Neuronal stem cell (in vitro differentiated cells): ENCODE results near the gene CLCN2.
A peak's percentile ranks its signal among the peaks of the same experiment; 100 is the strongest.

Experiments
- DNase-seq: peaks from one replicate; pipeline ENCODE4 v3.0.0-alpha.2; 2013; ENCODE audit warnings: low spot score
- H2AFZ ChIP-seq: one replicate; pipeline ENCODE4 v1.6.1; 2013; ENCODE audit warnings: mild to moderate bottlenecking, low read length, inconsistent platforms
- H2AK5ac ChIP-seq: 2 replicates; pipeline ENCODE4 v1.6.1; 2013; ENCODE audit warnings: low read depth, mild to moderate bottlenecking, inconsistent platforms, low read length, moderate library complexity, mixed read lengths
- H2BK120ac ChIP-seq: 2 replicates; pipeline ENCODE4 v1.6.1; 2013; ENCODE audit warnings: low read depth, mild to moderate bottlenecking, inconsistent platforms, low read length, moderate library complexity, mixed read lengths
- H2BK12ac ChIP-seq: one replicate; pipeline ENCODE4 v1.6.1; 2013; ENCODE audit warnings: low read length, inconsistent platforms
- H2BK15ac ChIP-seq: 2 replicates; pipeline ENCODE4 v1.6.1; 2013; ENCODE audit warnings: mild to moderate bottlenecking, low read length, inconsistent platforms, mixed read lengths
- H2BK5ac ChIP-seq: one replicate; pipeline ENCODE4 v1.6.1; 2013; ENCODE audit warnings: inconsistent platforms, mild to moderate bottlenecking, low read length, moderate library complexity
- H3K14ac ChIP-seq: one replicate; pipeline ENCODE4 v1.6.1; 2013; ENCODE audit warnings: low read length, inconsistent platforms
- H3K18ac ChIP-seq: 2 replicates; pipeline ENCODE4 v1.6.1; 2013; ENCODE audit warnings: low read length, inconsistent platforms
- H3K23ac ChIP-seq: 2 replicates; pipeline ENCODE4 v1.6.1; 2013; ENCODE audit warnings: low read depth, mild to moderate bottlenecking, mixed read lengths, low read length, inconsistent platforms; ENCODE audit not compliant: poor library complexity
- H3K27ac ChIP-seq: replicated peaks from 3 replicates; pipeline ENCODE4 v1.5.1; 2013; ENCODE audit warnings: low read length, inconsistent platforms
- H3K27me3 ChIP-seq, 3 experiments: 2 replicates each; pipeline ENCODE4 v1.6.1; 2013; ENCODE audit warnings: low read length in 3 of 3, mild to moderate bottlenecking in 2 of 3, inconsistent platforms in 1 of 3, low read depth in 1 of 3, mixed read lengths in 1 of 3, moderate library complexity in 1 of 3; ENCODE audit not compliant: control insufficient read depth in 3 of 3, insufficient read depth in 3 of 3
- H3K36me3 ChIP-seq, 2 donors: replicated peaks in 1 of 2; 2 replicates each; pipeline ENCODE4 v1.6.1; 2013; ENCODE audit warnings: low read length in 2 of 2; ENCODE audit not compliant: control insufficient read depth in 2 of 2, insufficient read depth in 2 of 2
- H3K4ac ChIP-seq: 2 replicates; pipeline ENCODE4 v1.6.1; 2013; ENCODE audit warnings: inconsistent platforms, mild to moderate bottlenecking, low read length, moderate library complexity
- H3K4me1 ChIP-seq, 2 donors: 1 replicate in 1 of 2; 2 replicates in 1 of 2; pipeline ENCODE4 v1.6.1; 2013; ENCODE audit warnings: low read length in 2 of 2, low read depth in 1 of 2; ENCODE audit not compliant: control insufficient read depth in 2 of 2, insufficient read depth in 1 of 2
- H3K4me2 ChIP-seq: one replicate; pipeline ENCODE4 v1.6.1; 2013; ENCODE audit warnings: mild to moderate bottlenecking, low read length, inconsistent platforms; ENCODE audit not compliant: insufficient read depth, poor library complexity, severe bottlenecking
- H3K4me3 ChIP-seq, 2 donors: 2 replicates each; pipeline ENCODE4 v1.5.1; 2013; ENCODE audit warnings: low read length in 2 of 2, mild to moderate bottlenecking in 2 of 2, inconsistent platforms in 1 of 2, moderate library complexity in 1 of 2
- H3K79me1 ChIP-seq: one replicate; pipeline ENCODE4 v1.6.1; 2013; ENCODE audit warnings: low read depth, mild to moderate bottlenecking, inconsistent platforms, low read length, moderate library complexity
- H3K9ac ChIP-seq: one replicate; pipeline ENCODE4 v1.6.1; 2013; ENCODE audit warnings: mild to moderate bottlenecking, low read depth, low read length, inconsistent platforms; ENCODE audit not compliant: poor library complexity
- H3K9me3 ChIP-seq, 2 donors: replicated peaks in 1 of 2; 2 replicates each; pipeline versions ENCODE3 to v1.6.1; 2013; ENCODE audit warnings: low read length in 2 of 2, mild to moderate bottlenecking in 2 of 2, inconsistent platforms in 1 of 2, low read depth in 1 of 2, mixed read lengths in 1 of 2, moderate library complexity in 1 of 2; ENCODE audit not compliant: control insufficient read depth in 2 of 2, insufficient read depth in 1 of 2
- H4K8ac ChIP-seq: one replicate; pipeline ENCODE4 v1.6.1; 2013; ENCODE audit warnings: low read depth, mild to moderate bottlenecking, inconsistent platforms, low read length, moderate library complexity
- H4K91ac ChIP-seq: one replicate; pipeline ENCODE4 v1.6.1; 2013; ENCODE audit warnings: low read length, low read depth, mild to moderate bottlenecking, inconsistent platforms; ENCODE audit not compliant: poor library complexity
- WGBS, 2 donors: extraction: QIAGEN DNeasy Blood & Tissue Kit; methylation state at CpG; one replicate each; pipeline ENCODE4 v1.1.7; 2013; ENCODE audit warnings: missing lambda C conversion rate in 2 of 2, mixed read lengths in 1 of 2; ENCODE audit not compliant: insufficient read length in 2 of 2, insufficient replicate concordance in 1 of 2; ENCODE audit errors: extremely low coverage in 2 of 2; 5-methylcytosine and 5-hydroxymethylcytosine counted together

CLCN2 gene

DNA sequence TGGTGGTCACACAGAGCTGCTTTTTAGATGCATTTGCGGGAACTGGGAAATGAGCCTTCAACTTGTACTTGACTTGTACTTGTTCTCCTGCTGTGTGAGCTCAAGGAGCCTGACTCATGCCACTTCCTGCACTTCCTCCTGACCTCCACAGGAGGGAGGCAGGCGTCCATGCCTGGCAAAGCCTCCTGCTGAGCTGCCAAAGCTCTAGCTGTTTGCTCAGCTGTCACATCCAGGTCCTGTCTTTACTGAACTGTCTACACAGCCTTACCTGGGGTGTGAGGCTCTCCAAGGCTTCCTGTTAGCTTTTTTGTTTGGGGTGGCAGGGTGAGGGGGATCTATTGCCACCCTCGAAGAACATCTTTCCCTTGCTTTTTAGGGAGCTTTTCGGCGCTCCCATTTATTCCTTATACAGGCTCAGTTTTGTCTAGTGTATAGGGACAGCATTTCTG, 10.2 kb upstream of the CLCN2 start:
- Histone ChIP-seq H3K23ac (no peak overlapping the region), H3K27me3 (no peaks in the 10 kb centered on the region), H4K8ac (no peak overlapping the region), H3K18ac (no peak overlapping the region), H3K27ac (no peak overlapping the region), H3K9me3 (no peaks in the 10 kb centered on the region), H2AFZ (no peak overlapping the region), H3K4ac (no peak overlapping the region), H2AK5ac (no peak overlapping the region), H2BK5ac (no peak overlapping the region), H3K36me3 (peaks cover 19 to 49% of the 10 kb centered on the region in 2 donors), H3K14ac (no peak overlapping the region), H3K4me3 (no peak overlapping the region), H2BK12ac (no peak overlapping the region), H3K4me2 (no peak overlapping the region), H2BK15ac (no peak overlapping the region), H3K9ac (no peak overlapping the region), H4K91ac (no peak overlapping the region), H2BK120ac (no peak overlapping the region), H3K4me1 (peaks cover 7 to 9% of the 10 kb centered on the region in 2 donors), H3K79me1 (peaks cover 1% of the 10 kb centered on the region)
- no peak for DNase-seq
- WGBS, 2 donors, result no CpG with 5 or more reads among the region's 5 CpGs

DNA sequence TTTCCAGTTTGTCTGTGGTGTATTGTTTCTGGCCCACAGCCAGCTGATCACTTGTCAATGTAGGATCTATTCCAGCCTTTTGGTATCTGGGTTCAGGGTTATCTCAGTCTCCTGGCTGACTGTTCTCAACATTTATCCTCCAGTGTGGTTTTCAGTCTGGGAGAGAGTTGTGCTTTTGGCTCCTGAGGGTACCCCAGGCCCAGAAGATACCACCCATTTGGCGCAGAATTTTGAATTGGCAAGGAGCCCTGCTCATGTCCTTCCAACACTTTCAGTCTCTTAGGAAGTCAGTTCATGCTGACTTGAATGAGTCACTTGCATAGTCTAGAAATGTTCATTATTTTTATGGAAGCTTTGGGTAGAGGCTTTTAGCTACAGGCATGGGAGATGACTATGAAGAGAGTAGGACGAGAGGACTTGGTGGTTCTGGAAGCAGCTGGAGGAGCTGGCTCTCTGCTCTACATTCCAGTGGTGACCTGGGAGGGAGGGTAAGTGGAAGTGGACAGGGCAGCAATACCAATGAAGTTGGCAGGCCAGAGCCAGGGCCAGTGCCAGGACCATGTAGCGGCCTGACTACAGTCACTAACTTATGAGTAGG, 7.3 kb upstream of the CLCN2 start:
- Histone ChIP-seq H3K14ac (no peak overlapping the region), H4K91ac (no peak overlapping the region), H2BK15ac (no peak overlapping the region), H3K4ac (no peak overlapping the region), H3K9ac (no peak overlapping the region), H3K27me3 (no peaks in the 10 kb centered on the region), H2BK12ac (no peak overlapping the region), H3K18ac (no peak overlapping the region), H3K79me1 (peaks cover 4% of the 10 kb centered on the region), H3K4me1 (peaks cover 0 to 16% of the 10 kb centered on the region in 2 donors), H3K9me3 (no peaks in the 10 kb centered on the region), H3K23ac (no peak overlapping the region), H3K27ac (no peak overlapping the region), H4K8ac (no peak overlapping the region), H3K4me2 (no peak overlapping the region), H2BK5ac (no peak overlapping the region), H2AFZ (no peak overlapping the region), H2BK120ac (no peak overlapping the region), H3K4me3 (no peak overlapping the region), H2AK5ac (no peak overlapping the region), H3K36me3 (peaks cover 28 to 66% of the 10 kb centered on the region in 2 donors)
- no peak for DNase-seq
- WGBS, 2 donors, result no CpG with 5 or more reads among the region's 3 CpGs

DNA sequence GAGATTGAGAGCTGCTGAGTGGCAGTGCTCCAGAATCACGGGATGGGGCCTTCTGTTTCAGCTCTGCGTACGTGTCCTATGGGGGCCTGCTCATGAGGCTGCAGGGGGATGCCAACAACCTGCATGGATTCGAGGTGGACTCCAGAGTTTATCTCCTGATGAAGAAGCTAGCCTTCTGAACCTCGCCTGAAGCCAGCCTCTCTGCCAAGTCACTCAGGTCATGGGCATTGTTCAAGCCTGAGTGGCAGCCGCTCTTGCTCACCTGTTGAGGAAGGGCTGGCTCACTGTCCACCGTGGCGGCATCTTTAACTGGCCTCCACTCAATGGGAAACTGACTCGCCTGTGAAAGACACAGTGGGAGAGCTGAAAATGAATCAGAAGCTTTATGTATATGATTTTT, 6.7 kb upstream of the CLCN2 start:
- Histone ChIP-seq H3K27ac (no peak overlapping the region), H2AK5ac (no peak overlapping the region), H3K4me1 (peaks cover 0 to 18% of the 10 kb centered on the region in 2 donors), H2BK120ac (no peak overlapping the region), H2BK5ac (no peak overlapping the region), H2AFZ (no peak overlapping the region), H3K23ac (no peak overlapping the region), H3K36me3 (peaks cover 28 to 70% of the 10 kb centered on the region in 2 donors), H4K91ac (no peak overlapping the region), H3K79me1 (peaks cover 4% of the 10 kb centered on the region), H2BK12ac (no peak overlapping the region), H3K4me3 (no peak overlapping the region), H3K4me2 (no peak overlapping the region), H3K4ac (no peak overlapping the region), H3K27me3 (no peaks in the 10 kb centered on the region), H3K9ac (no peak overlapping the region), H4K8ac (no peak overlapping the region), H3K14ac (no peak overlapping the region), H3K9me3 (no peaks in the 10 kb centered on the region), H3K18ac (no peak overlapping the region), H2BK15ac (no peak overlapping the region)
- no peak for DNase-seq
- WGBS, 2 donors, result no CpG with 5 or more reads among the region's 9 CpGs

DNA sequence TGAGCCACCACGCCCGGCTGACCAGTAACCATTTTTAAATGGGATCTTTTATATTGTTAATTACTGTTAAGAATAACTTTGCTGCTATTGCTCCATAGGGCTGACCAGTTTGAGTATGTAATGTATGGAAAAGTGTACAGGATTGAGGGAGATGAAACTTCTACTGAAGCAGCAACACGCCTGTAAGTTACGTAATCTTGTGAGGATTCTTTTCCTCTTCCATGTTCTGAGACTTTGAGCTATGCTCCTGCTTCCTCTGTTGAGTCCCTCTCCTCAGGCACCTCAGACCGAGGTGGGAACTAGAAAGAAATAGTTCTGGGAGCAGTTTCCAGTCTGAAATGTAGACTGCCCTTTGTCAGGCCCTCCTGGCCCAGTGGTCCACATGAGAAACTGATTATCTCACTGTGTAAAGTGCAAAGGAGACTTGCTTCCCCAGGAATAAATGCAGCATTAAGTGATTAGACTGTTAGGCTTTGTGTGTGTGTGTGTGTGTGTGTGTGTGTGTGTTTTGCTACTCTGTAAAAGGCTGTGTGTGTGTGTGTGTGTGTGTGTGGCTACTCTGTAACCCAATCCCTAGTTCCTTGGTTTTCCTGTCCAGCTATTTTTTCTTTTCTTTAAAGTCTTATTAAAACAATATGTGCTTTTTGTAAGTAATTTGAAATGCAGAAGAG, 5.3 kb upstream of the CLCN2 start:
- Histone ChIP-seq H4K8ac (no peak overlapping the region), H3K9me3 (no peaks in the 10 kb centered on the region), H3K27ac (no peak overlapping the region), H3K23ac (no peak overlapping the region), H3K4me3 (no peak overlapping the region), H3K14ac (no peak overlapping the region), H2BK15ac (no peak overlapping the region), H4K91ac (no peak overlapping the region), H3K4me1 (peaks cover 0 to 15% of the 10 kb centered on the region in 2 donors), H2BK120ac (no peak overlapping the region), H2BK5ac (no peak overlapping the region), H2AFZ (no peak overlapping the region), H3K4me2 (no peak overlapping the region), H2BK12ac (no peak overlapping the region), H3K79me1 (peaks cover 8% of the 10 kb centered on the region), H3K9ac (peak overlapping the region; percentile 9), H3K4ac (no peak overlapping the region), H3K18ac (no peak overlapping the region), H3K36me3 (peaks cover 28 to 70% of the 10 kb centered on the region in 2 donors), H3K27me3 (no peaks in the 10 kb centered on the region), H2AK5ac (no peak overlapping the region)
- WGBS, 2 donors, result no CpG with 5 or more reads among the region's 5 CpGs
- no peak for DNase-seq
